B cell (primary cell): ENCODE results near the gene INTS15.

Experiments used
- CTCF ChIP-seq: fragments of 200-600 bp; IDR thresholded peaks from one replicate; pipeline ENCODE4 v1.8.0; 2022; ENCODE audit warnings: antibody characterized with exemption, mild to moderate bottlenecking
- EZH2 ChIP-seq: IDR thresholded peaks from 2 replicates; pipeline ENCODE4 v1.6.1; 2012; ENCODE audit warnings: borderline replicate concordance, low read depth, mild to moderate bottlenecking, moderate library complexity, low read length; ENCODE audit not compliant: insufficient read depth, poor library complexity, severe bottlenecking

- TF ChIP-seq EZH2 (no peak), CTCF (no peak)
These were observed 44.3 kb upstream of the INTS15 start for GRCh38 chr7:6545398-6546126.
